ENCODE measurements around the gene ARPC1A. TPM values are rescaled to one million over a fixed set of nuclear protein-coding genes. Genes with fewer than 3 reads are reported as not detected.

The ARPC1A gene
- total RNA-seq, 1 experiment from 2014 or later: 201 TPM

DNA sequence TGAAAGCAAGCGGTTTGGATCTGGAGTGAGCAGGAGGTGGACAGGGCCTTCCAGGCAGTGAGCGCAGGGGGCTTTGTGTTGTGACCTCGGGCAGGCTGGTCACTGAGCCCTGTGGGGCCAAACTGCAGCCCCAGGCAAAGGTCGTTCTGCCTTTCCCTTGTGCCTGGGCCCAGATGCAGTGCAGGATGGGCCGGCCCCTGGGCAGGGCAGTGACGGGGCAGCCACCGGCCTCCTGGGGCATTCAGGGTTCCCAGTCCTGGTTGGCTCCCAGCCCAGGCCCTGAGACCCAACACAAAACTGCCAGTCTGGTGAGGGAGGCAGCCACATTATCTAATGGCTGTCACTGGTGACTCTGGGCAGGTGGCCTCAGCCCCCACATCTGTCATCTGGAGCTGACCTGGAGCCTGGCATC, 56.0 kb downstream of the ARPC1A start:
- Histone ChIP-seq H3K4me1 (peaks cover 3% of the 10 kb centered on the region; the same call in 1 of the 2 replicates), H3K4me3 (ENCODE audit: low read depth, low read length) (no peak overlapping the region), H3K36me3 (ENCODE audit: control insufficient read depth, insufficient read depth, low read length) (no peaks in the 10 kb centered on the region; the same call in 1 of the 2 replicates), H3K9me3 (no peaks in the 10 kb centered on the region), H3K27me3 (replicated peaks; ENCODE audit: control insufficient read depth, insufficient read depth, low read length) (no peaks in the 10 kb centered on the region)
- Mint-ChIP-seq H3K4me3 (ENCODE audit: unreplicated experiment) (no peak overlapping the region), H3K27ac (ENCODE audit: unreplicated experiment) (no peak overlapping the region), H3K36me3 (ENCODE audit: insufficient read depth, unreplicated experiment) (peaks cover 83% of the 10 kb centered on the region), H3K9me3 (ENCODE audit: unreplicated experiment) (no peaks in the 10 kb centered on the region), H3K27me3 (ENCODE audit: insufficient read depth, unreplicated experiment) (no peaks in the 10 kb centered on the region), H3K4me1 (ENCODE audit: low read depth, unreplicated experiment) (no peaks in the 10 kb centered on the region)
- intact Hi-C loops (cut with micrococcal nuclease; ENCODE audit: unreplicated experiment): no loop called here
- no peak for DNase-seq
- no TSS peak for BruUV-seq (replicated peaks)
- TF ChIP-seq, protein P1, sequence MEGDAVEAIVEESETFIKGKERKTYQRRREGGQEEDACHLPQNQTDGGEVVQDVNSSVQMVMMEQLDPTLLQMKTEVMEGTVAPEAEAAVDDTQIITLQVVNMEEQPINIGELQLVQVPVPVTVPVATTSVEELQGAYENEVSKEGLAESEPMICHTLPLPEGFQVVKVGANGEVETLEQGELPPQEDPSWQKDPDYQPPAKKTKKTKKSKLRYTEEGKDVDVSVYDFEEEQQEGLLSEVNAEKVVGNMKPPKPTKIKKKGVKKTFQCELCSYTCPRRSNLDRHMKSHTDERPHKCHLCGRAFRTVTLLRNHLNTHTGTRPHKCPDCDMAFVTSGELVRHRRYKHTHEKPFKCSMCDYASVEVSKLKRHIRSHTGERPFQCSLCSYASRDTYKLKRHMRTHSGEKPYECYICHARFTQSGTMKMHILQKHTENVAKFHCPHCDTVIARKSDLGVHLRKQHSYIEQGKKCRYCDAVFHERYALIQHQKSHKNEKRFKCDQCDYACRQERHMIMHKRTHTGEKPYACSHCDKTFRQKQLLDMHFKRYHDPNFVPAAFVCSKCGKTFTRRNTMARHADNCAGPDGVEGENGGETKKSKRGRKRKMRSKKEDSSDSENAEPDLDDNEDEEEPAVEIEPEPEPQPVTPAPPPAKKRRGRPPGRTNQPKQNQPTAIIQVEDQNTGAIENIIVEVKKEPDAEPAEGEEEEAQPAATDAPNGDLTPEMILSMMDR (IDR thresholded peaks at IDR 0.05; ENCODE audit: insufficient read depth in 1 of 2, low read depth in 1 of 2, low read length in 1 of 2, severe bottlenecking in 1 of 2, unreplicated experiment in 1 of 2): no peak
- CTCF ChIA-PET: no interaction called here
- POLR2A ChIA-PET: no interaction called here

DNA sequence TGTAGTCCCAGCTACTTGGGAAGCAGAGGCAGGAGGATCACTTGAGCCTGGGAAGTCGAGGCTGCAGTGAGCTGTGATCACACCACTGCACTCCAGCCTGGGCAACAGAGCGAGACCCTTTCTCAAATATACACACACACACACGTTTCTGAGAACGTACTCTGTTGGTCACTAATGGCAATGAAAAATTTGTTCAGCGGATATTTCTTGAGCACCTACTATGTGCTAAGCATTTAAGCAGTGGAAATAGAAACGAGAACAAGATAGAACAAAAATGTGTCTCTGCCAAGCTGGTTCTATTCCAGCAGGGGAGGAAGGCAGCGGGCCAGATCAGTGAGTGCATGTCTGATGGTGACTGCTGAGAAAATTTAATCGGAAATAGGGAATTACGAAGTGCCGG, 57.5 kb downstream of the ARPC1A start:
- Histone ChIP-seq H3K36me3 (ENCODE audit: control insufficient read depth, insufficient read depth, low read length) (no peaks in the 10 kb centered on the region; the same call in 1 of the 2 replicates), H3K4me3 (ENCODE audit: low read depth, low read length) (no peak overlapping the region), H3K4me1 (peaks cover 3% of the 10 kb centered on the region; the same call in 1 of the 2 replicates), H3K9me3 (no peaks in the 10 kb centered on the region), H3K27me3 (replicated peaks; ENCODE audit: control insufficient read depth, insufficient read depth, low read length) (no peaks in the 10 kb centered on the region)
- no peak overlapping the region for H3K4me3 Mint-ChIP-seq (ENCODE audit: unreplicated experiment)
- H3K27me3 Mint-ChIP-seq (ENCODE audit: insufficient read depth, unreplicated experiment): no peaks in the 10 kb centered on the region
- H3K9me3 Mint-ChIP-seq (ENCODE audit: unreplicated experiment): no peaks in the 10 kb centered on the region
- TF ChIP-seq, protein P1 (IDR thresholded peaks at IDR 0.05; ENCODE audit: insufficient read depth in 1 of 2, low read depth in 1 of 2, low read length in 1 of 2, severe bottlenecking in 1 of 2, unreplicated experiment in 1 of 2): no peak
- BruUV-seq (replicated peaks): no TSS peak
- intact Hi-C loops (cut with micrococcal nuclease; ENCODE audit: unreplicated experiment): no loop called here
- POLR2A ChIA-PET: no interaction called here
- H3K36me3 Mint-ChIP-seq (ENCODE audit: insufficient read depth, unreplicated experiment): peaks cover 83% of the 10 kb centered on the region
- no peaks in the 10 kb centered on the region for H3K4me1 Mint-ChIP-seq (ENCODE audit: low read depth, unreplicated experiment)
- no peak overlapping the region for H3K27ac Mint-ChIP-seq (ENCODE audit: unreplicated experiment)
- no peak for DNase-seq
- CTCF ChIA-PET: no interaction called here

DNA sequence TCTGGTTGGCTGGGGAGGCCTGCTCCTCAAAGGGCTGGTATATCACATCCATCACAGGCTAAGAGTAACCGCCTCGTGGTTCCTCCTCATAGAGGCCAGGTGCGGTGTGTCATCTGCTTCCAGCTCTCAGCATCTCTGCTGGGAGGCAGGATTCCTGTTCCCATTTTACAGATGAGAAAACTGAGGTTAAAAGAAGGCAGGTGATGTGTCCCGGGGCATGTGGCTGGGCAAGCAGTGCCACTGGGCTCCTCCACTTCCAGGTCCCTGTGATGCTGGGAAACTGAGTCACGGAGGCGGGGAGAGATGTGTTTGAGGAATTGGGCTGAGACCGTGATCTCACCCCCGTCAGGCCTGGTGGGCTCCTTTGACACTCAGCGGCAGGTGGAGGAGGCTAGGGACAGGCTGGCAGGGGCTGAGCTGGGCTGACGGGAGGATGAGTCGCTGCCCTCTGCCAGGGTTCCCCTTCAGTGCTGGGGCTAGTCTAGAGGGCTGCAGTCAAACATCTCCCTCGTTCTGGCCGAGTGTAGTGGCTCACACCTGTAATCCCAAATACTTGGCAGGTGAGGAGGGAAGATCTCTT, 58.2 kb downstream of the ARPC1A start:
- POLR2A ChIA-PET: no interaction called here
- CTCF ChIA-PET: no interaction called here
- Histone ChIP-seq H3K4me1 (peaks cover 3% of the 10 kb centered on the region; the same call in 1 of the 2 replicates), H3K36me3 (ENCODE audit: control insufficient read depth, insufficient read depth, low read length) (no peaks in the 10 kb centered on the region; the same call in 1 of the 2 replicates), H3K27me3 (replicated peaks; ENCODE audit: control insufficient read depth, insufficient read depth, low read length) (no peaks in the 10 kb centered on the region), H3K9me3 (no peaks in the 10 kb centered on the region), H3K4me3 (ENCODE audit: low read depth, low read length) (no peak overlapping the region)
- no TSS peak for BruUV-seq (replicated peaks)
- intact Hi-C loops (cut with micrococcal nuclease; ENCODE audit: unreplicated experiment): no loop called here
- peaks cover 83% of the 10 kb centered on the region for H3K36me3 Mint-ChIP-seq (ENCODE audit: insufficient read depth, unreplicated experiment)
- no peaks in the 10 kb centered on the region for H3K27me3 Mint-ChIP-seq (ENCODE audit: insufficient read depth, unreplicated experiment)
- no peak for DNase-seq
- H3K4me1 Mint-ChIP-seq (ENCODE audit: low read depth, unreplicated experiment): no peaks in the 10 kb centered on the region
- TF ChIP-seq, protein P1 (IDR thresholded peaks at IDR 0.05; ENCODE audit: insufficient read depth in 1 of 2, low read depth in 1 of 2, low read length in 1 of 2, severe bottlenecking in 1 of 2, unreplicated experiment in 1 of 2): no peak
- no peaks in the 10 kb centered on the region for H3K9me3 Mint-ChIP-seq (ENCODE audit: unreplicated experiment)
- H3K27ac Mint-ChIP-seq (ENCODE audit: unreplicated experiment): peak overlapping the region; percentile 32
- H3K4me3 Mint-ChIP-seq (ENCODE audit: unreplicated experiment): no peak overlapping the region

Data from Caco-2 (cell line).